CD4-positive, alpha-beta T cell treated with Interleukin-17A for 4 hours (primary cell): ENCODE measurements around the gene B3GALNT2.
"Not testable (repeated sequence)": the region's sequence is repeated elsewhere in the genome, so short reads cannot be mapped to it uniquely, and the experiment has no call there.

ENCODE experiments used
- DNase-seq: peaks from one replicate; pipeline ENCODE4 v3.0.0-alpha.2; 2020; ENCODE audit warnings: mixed read lengths

The B3GALNT2 gene

GRCh38 chr1:235503403-235504121 lies 690 bp downstream of the B3GALNT2 start:
- DNase-seq: peak; percentile 44

DNA sequence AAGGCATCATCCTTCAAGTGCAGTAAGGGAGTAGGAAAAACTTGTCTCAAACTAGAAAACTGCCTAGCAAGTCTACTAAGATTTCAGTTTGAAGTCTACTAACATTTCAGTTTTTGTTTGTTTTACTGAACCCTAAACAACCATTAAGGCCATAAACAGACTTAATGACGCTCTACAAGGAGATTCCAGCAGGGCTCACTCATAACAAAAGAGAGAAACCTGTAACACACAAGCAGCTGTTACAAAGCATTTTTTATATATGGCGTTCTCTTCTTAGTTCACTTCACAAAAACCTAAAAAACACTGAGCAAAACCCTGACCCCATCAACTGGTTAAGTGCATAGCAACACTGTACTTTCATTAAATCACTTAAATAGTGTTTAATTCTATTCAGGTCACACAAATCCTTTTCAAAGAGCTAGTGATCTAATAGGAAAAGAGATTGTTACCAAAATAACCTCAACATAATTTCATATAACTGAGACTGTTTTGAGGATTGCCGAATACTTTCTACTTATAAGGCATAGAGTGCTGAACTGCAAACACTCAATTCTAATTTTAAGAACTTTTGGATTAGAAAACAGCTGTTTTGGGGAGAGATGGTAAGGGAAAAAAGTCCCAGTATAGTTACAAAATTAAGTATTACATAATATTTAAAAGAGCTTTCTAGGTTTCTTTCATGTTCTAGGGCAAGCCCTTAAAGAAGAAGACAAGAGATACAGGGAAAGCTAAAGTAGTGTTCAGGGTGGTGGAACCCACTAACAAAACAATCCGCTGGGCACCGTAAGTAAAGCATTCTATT lies 1.4 kb downstream of the B3GALNT2 start:
- no peak for DNase-seq

GRCh38 chr1:235500971-235501540 lies 3.2 kb downstream of the B3GALNT2 start:
- no peak for DNase-seq

DNA sequence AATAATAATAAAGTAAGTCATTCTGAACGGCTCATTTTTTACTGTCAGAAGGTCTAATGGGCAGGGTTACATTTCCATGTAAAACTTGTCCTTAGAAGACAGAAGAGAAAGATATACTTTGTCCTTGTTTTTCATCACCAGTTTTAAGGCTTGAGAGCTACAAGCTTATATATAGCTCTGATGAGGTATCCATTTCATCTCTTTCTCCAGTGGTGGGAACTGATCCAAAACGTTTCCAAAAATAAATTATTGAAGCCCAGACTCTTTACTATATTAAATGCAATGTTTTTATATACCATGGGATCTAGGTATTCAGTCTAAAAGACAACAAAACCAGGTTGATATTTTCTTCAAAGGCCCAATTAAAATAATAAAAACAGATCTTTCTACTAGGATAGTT lies 8.7 kb downstream of the B3GALNT2 start:
- DNase-seq: no peak

GRCh38 chr1:235495030-235495429 lies 9.2 kb downstream of the B3GALNT2 start:
- no peak for DNase-seq

DNA sequence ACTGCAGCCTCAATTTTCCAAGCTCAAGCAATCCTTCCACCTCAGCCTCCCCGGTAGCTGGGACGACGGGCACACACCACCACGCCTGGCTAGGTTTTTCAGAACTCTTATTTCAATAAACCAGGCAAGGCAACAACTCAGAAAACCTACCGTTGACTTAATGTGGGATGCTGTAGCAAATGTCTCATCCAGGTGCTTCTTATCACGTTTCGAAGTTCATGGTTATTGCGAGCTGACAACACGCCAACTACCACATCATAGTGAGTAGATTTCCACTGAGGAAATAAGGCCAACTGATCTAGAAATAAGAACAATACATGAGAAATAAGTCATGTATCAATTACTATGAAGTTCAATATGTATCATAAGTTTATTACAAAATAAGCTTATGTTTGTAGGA lies 9.7 kb downstream of the B3GALNT2 start:
- DNase-seq: no peak

DNA sequence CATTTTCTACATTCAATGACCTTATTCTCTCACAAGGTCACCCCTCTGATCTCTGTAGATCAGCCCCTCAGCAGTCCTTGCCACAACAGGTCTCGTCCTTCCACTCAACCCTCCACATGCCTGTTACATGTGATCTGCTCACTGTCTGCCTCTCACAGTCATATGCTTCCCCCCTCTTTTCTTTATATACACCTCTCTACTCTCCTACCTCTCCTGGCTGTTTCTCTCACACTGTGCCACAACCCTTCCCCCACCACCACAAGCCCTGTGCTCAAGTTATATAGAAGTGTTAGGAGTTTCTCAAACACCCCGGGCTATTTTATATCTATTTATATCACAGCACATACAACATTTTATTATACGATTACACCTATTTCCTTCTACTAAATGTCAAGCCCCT lies 12.6 kb downstream of the B3GALNT2 start:
- no peak for DNase-seq

DNA sequence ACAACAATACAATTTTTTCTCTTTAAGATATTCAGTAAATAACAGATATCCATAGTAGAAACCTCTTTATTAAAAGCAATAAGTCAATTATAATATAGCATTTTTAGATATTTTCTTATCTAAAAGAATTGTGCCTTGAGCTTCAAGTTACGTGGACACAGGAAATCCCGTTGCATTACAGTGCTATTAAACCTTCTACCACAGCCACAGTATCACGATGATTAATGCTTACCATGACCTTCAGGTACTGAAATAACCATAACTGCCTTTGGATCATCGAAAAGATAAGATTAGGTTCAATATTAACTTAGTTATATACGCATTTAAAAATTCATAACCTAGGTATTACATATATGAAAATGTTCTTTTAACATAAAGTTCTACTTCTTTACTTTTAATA lies 17.9 kb downstream of the B3GALNT2 start:
- no peak for DNase-seq

DNA sequence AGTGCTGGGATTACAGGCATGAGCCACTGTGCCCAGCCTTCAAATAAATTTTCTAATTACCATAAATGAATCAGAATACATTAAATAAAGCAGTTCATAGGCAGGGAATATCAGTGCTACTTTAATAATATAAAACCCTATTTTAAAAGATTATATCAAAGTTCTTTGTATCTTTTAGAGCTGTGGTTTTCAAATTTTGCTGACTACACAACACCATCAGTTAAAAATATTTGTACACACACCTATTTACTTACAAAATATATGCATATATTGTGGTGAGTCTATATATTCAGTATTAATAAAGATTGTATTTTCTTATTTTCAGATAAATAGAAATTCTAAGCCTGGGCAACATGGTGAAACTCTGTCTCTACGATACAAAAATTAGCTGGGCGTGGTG lies 18.7 kb downstream of the B3GALNT2 start:
- no peak for DNase-seq

- no peak for DNase-seq
Observed at GRCh38 chr1:235483090-235483489, 21.2 kb downstream of the B3GALNT2 start.

- no peak for DNase-seq
Observed at GRCh38 chr1:235473806-235474205, 30.4 kb downstream of the B3GALNT2 start.

DNA sequence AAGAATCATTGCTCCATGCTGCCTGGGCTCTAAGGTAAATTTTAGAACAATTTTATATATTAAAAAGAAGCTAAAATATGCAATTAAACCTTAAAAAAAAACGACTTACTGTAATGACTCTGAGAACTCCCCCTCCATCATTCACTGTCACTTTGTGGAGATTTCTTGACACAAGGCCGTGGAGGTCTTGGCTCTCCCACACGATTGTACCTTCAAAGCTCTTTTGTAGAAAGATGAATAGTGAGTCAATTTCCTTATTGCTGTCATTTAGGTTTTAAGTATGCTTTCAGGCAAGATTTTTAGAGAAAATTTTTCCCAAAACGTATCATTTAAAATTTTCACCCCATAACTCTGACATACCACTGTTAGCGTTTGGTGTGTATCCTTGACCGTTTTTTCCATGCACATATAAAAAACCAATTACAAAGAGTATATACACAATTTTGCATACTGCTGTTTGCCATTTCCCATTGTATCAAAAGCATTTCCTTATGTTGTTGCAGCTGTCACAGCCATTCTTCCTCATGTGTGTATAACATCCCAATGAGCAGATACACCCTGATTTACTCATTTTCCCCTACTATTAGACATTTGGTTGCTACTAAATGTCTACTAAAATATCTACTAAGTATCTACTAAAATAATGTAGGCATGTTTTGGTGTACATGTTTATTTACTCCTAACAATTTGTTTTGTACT lies 33.4 kb downstream of the B3GALNT2 start:
- DNase-seq: no peak

DNA sequence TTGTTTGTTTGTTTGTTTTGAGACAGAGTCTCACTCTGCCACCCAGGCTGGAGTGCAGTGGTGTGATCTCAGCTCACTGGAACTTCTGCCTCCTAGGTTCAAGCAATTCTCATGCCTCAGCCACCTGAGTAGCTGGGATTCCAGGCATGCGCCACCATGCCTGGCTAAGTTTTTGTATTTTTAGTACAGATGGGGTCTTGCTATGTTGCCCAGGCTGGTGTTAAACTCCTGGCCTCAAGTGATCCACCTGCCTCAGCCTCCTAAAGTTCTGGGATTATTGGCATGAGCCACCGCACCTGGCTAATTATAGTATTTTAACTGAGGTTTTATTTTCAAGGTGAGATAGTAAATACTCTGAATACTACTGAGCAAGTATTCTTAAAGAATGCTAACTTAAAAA lies 34.4 kb downstream of the B3GALNT2 start:
- DNase-seq: not testable (repeated sequence)

DNA sequence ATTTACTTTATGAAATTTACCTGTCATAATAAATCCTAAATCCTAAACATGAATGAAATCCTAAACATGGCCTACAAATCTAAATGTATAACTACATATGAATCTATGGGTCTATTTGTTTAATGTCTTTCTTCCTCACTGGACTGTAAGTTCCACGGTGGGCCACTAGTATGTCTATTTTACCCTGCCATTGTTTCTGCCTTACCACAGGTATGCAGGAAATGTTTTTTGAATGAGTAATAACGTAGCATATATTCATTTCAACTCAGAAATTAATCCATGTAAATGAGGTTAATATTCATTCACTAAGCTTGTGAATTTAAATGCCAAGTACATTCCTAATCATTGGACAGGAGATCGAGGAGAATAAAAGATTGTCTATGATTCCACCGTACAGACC lies 35.3 kb downstream of the B3GALNT2 start:
- DNase-seq: no peak

- no peak for DNase-seq
Observed at GRCh38 chr1:235468004-235468403, 36.2 kb downstream of the B3GALNT2 start.

DNA sequence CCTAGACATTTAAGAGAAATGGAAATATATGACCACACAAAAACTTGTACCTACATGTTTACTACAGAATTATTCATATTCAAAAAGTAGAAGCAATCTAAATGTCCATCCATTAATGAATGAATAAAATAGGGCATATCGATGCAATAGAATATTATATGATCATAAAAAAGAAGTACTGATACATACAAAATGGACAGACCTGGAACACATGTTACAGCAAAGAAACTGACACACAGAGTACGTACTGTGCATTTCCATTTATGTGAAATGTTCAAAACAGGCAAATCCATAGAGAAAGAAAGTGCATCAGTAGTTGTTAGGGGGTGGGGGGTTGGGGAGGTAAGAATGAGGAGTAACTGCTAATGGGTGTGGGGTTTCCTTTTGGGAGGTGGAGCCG lies 39.2 kb downstream of the B3GALNT2 start:
- DNase-seq: no peak

GRCh38 chr1:235462832-235463231 lies 41.4 kb downstream of the B3GALNT2 start:
- not testable (repeated sequence) for DNase-seq

DNA sequence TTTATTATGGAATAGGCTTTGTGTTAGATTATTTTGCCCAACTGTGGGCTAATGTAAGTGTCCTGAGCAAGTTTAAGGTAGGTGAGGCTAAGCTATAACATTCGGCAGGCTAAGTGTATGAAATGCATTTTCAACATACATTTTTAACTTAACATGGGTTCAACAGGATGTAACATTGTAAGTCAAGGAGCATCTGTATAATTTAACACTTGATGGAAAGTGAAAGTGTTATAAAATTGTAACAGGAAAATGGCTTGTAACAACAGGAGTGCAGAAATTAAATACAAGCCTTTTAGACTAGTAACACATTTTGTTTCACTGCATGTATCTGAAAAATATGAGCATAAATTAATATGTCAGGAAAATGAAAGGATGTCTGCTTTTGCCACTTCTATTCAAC lies 42.3 kb downstream of the B3GALNT2 start:
- no peak for DNase-seq

- DNase-seq: no peak
Observed at GRCh38 chr1:235460770-235461169, 43.5 kb downstream of the B3GALNT2 start.

- DNase-seq: not testable (repeated sequence)
Observed at GRCh38 chr1:235457856-235458255, 46.4 kb downstream of the B3GALNT2 start.

GRCh38 chr1:235455823-235456222 lies 48.4 kb downstream of the B3GALNT2 start:
- DNase-seq: no peak

DNA sequence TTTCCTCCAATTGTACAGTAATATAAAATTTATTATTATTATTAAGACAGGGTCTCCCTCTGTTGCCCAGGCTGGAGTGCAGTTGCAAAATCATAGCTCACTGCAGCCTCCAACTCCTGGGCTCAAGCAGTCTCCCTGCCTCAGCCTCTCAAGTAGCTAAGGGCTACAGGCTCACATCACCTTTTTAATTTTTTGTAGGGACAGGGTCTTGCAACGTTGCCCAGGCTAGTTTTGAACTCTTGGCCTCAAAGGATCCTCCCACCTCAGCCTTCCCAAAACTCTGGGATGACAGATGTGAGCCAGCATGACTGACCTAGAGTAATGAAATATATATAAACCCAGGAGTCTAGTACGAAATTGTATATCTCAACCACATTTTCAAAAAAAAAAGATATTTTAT lies 49.2 kb downstream of the B3GALNT2 start:
- DNase-seq: no peak

GRCh38 chr1:235454021-235454420 lies 50.2 kb downstream of the B3GALNT2 start:
- DNase-seq: no peak
